CD4-positive, CD25-positive, alpha-beta regulatory T cell (primary cell): Measurements from ENCODE around the gene RGS17. TPM values are rescaled to one million over a fixed set of nuclear protein-coding genes. Genes with fewer than 3 reads are reported as not detected.

Experiments used
- ATAC-seq, 2 donors: fragments of 150-1000 bp; cut with Tn5 transposase; one replicate each; pipeline ENCODE4 v1.10.0; 2021; ENCODE audit warnings: low read depth in 2 of 2, moderate number of reproducible peaks in 2 of 2, moderate library complexity in 1 of 2
- DNase-seq, 3 donors: peaks; one replicate each; pipeline versions ENCODE4 v3.0.0 to v3.0.0-alpha.2; 2012 to 2022; ENCODE audit warnings: mixed read lengths in 1 of 3
- H3K27ac ChIP-seq: one replicate; pipeline ENCODE4 v1.7.0; 2013; ENCODE audit warnings: mild to moderate bottlenecking, low read length; ENCODE audit not compliant: insufficient read depth, poor library complexity, severe bottlenecking
- H3K27me3 ChIP-seq: one replicate; pipeline ENCODE4 v1.7.0; 2013; ENCODE audit warnings: low read length; ENCODE audit not compliant: control insufficient read depth, insufficient read depth
- H3K36me3 ChIP-seq: one replicate; pipeline ENCODE4 v1.7.0; 2013; ENCODE audit warnings: mild to moderate bottlenecking, low read length, moderate library complexity; ENCODE audit not compliant: control insufficient read depth, insufficient read depth
- H3K4me1 ChIP-seq: 2 replicates; pipeline ENCODE4 v1.7.0; 2013; ENCODE audit warnings: mild to moderate bottlenecking, low read length; ENCODE audit not compliant: insufficient read depth, control insufficient read depth, poor library complexity, severe bottlenecking
- H3K4me3 ChIP-seq: one replicate; pipeline ENCODE4 v1.7.0; 2013; ENCODE audit warnings: low read depth, mild to moderate bottlenecking, low read length, moderate library complexity
- H3K9me3 ChIP-seq, 2 experiments: 1 replicate in 1 of 2; 2 replicates in 1 of 2; pipeline ENCODE4 v1.7.0; 2013; ENCODE audit warnings: low read length in 2 of 2, mild to moderate bottlenecking in 1 of 2, moderate library complexity in 1 of 2; ENCODE audit not compliant: control insufficient read depth in 2 of 2
- H3K27ac Mint-ChIP-seq, 3 donors: one replicate each; pipeline ENCODE4 v1.8.0; 2020 to 2022; ENCODE audit warnings: mild to moderate bottlenecking in 3 of 3, mixed read lengths in 3 of 3, moderate library complexity in 2 of 3
- H3K27me3 Mint-ChIP-seq: one replicate; pipeline ENCODE4 v1.8.0; 2022; ENCODE audit warnings: mild to moderate bottlenecking, mixed read lengths
- H3K36me3 Mint-ChIP-seq: one replicate; pipeline ENCODE4 v1.8.0; 2020; ENCODE audit warnings: mixed read lengths
- H3K4me1 Mint-ChIP-seq, 4 donors: one replicate each; pipeline ENCODE4 v1.8.0; 2020 to 2022; ENCODE audit warnings: mixed read lengths in 4 of 4, mild to moderate bottlenecking in 1 of 4
- H3K4me3 Mint-ChIP-seq, 4 donors: one replicate each; pipeline ENCODE4 v1.8.0; 2020 to 2022; ENCODE audit warnings: mild to moderate bottlenecking in 4 of 4, mixed read lengths in 4 of 4, moderate library complexity in 3 of 4
- H3K9me3 Mint-ChIP-seq, 7 donors: one replicate each; pipeline ENCODE4 v1.8.0; 2020 to 2022; ENCODE audit warnings: mixed read lengths in 7 of 7, mild to moderate bottlenecking in 3 of 7, moderate library complexity in 2 of 7
- polyA plus RNA-seq, 4 donors: library from polyadenylated mRNA; unstranded; fragments of 300-500 nt; fragmentation: Illumina TruSeq; gene quantifications; one replicate each; pipeline ENCODE4 v1.2.3, GENCODE V29; 2021
- total RNA-seq: library from RNA; stranded (reverse); gene quantifications from one replicate; pipeline ENCODE4 v1.2.3, GENCODE V29; 2022

Gene RGS17
- total and polyA plus RNA-seq, 5 donors from 2014 or later, result 0.03 TPM; not detected in 4

- H3K9me3 Mint-ChIP-seq, result no peaks in the 10 kb centered on the region
- H3K27ac ChIP-seq, result no peak overlapping the region
- H3K4me3 Mint-ChIP-seq, result no peak overlapping the region
- DNase-seq (no peak), ATAC-seq (no peak)
- H3K27ac Mint-ChIP-seq, result peak overlapping the region in 1 of 3 donors; percentile 76
- H3K36me3 ChIP-seq, result no peaks in the 10 kb centered on the region
- H3K27me3 ChIP-seq, result peaks cover 14% of the 10 kb centered on the region
- H3K27me3 Mint-ChIP-seq, result peaks cover 20% of the 10 kb centered on the region
- H3K4me1 ChIP-seq, result no peaks in the 10 kb centered on the region
- peaks cover 0 to 4% (median 0%) of the 10 kb centered on the region in 4 donors for H3K4me1 Mint-ChIP-seq
- H3K9me3 ChIP-seq, result no peaks in the 10 kb centered on the region
- H3K4me3 ChIP-seq, result no peak overlapping the region
- H3K36me3 Mint-ChIP-seq, result no peaks in the 10 kb centered on the region
Measured at GRCh38 chr6:153028286-153028685, 102.8 kb downstream of the RGS17 start.

- no peak overlapping the region for H3K4me3 Mint-ChIP-seq
- DNase-seq (no peak), ATAC-seq (no peak)
- peaks cover 14% of the 10 kb centered on the region for H3K27me3 ChIP-seq
- no peaks in the 10 kb centered on the region for H3K36me3 Mint-ChIP-seq
- H3K36me3 ChIP-seq, result no peaks in the 10 kb centered on the region
- H3K27me3 Mint-ChIP-seq, result peaks cover 26% of the 10 kb centered on the region
- H3K27ac Mint-ChIP-seq, result no peak overlapping the region
- H3K4me1 ChIP-seq, result no peaks in the 10 kb centered on the region
- H3K27ac ChIP-seq, result no peak overlapping the region
- H3K9me3 Mint-ChIP-seq, result no peaks in the 10 kb centered on the region
- no peak overlapping the region for H3K4me3 ChIP-seq
- peaks cover 0 to 4% (median 0%) of the 10 kb centered on the region in 4 donors for H3K4me1 Mint-ChIP-seq
- no peaks in the 10 kb centered on the region for H3K9me3 ChIP-seq
Measured at GRCh38 chr6:153027480-153027879, 103.6 kb downstream of the RGS17 start.

GRCh38 chr6:153024709-153025017 lies 106.4 kb downstream of the RGS17 start:
- Mint-ChIP-seq H3K27ac (no peak overlapping the region), H3K4me3 (no peak overlapping the region)
- H3K9me3 ChIP-seq, result no peaks in the 10 kb centered on the region

GRCh38 chr6:153023977-153024708 lies 106.9 kb downstream of the RGS17 start:
- Mint-ChIP-seq H3K27ac (no peak overlapping the region), H3K4me3 (no peak overlapping the region)

More at GRCh38 chr6:153024709-153025017, 106.4 kb downstream of the RGS17 start:
- peaks cover 17% of the 10 kb centered on the region for H3K27me3 Mint-ChIP-seq
- ATAC-seq, result no peak
- H3K4me1 ChIP-seq, result no peaks in the 10 kb centered on the region
- DNase-seq, result no peak
- no peaks in the 10 kb centered on the region for H3K9me3 Mint-ChIP-seq
- no peaks in the 10 kb centered on the region for H3K36me3 Mint-ChIP-seq
- no peaks in the 10 kb centered on the region for H3K36me3 ChIP-seq
- H3K4me1 Mint-ChIP-seq, result peaks cover 0 to 4% (median 0%) of the 10 kb centered on the region in 4 donors
- peaks cover 14% of the 10 kb centered on the region for H3K27me3 ChIP-seq
- H3K27ac ChIP-seq, result no peak overlapping the region
- no peak overlapping the region for H3K4me3 ChIP-seq

GRCh38 chr6:153018355-153018754 lies 112.7 kb downstream of the RGS17 start:
- Mint-ChIP-seq H3K36me3 (no peaks in the 10 kb centered on the region), H3K4me3 (no peak overlapping the region), H3K4me1 (no peaks in the 10 kb centered on the region), H3K27ac (no peak overlapping the region), H3K27me3 (peaks cover 20% of the 10 kb centered on the region), H3K9me3 (peaks cover 0 to 1% (median 0%) of the 10 kb centered on the region in 7 donors)
- DNase-seq, result no peak
- Histone ChIP-seq H3K36me3 (no peaks in the 10 kb centered on the region), H3K27me3 (peaks cover 5% of the 10 kb centered on the region), H3K4me3 (no peak overlapping the region), H3K4me1 (no peaks in the 10 kb centered on the region), H3K27ac (no peak overlapping the region), H3K9me3 (no peaks in the 10 kb centered on the region)
- ATAC-seq, result no peak

More at GRCh38 chr6:153023977-153024708, 106.9 kb downstream of the RGS17 start:
- ATAC-seq, result peak; percentile 66 to 89
- H3K27me3 ChIP-seq, result peaks cover 14% of the 10 kb centered on the region
- Mint-ChIP-seq H3K9me3 (no peaks in the 10 kb centered on the region), H3K36me3 (no peaks in the 10 kb centered on the region), H3K4me1 (peaks cover 0 to 4% (median 0%) of the 10 kb centered on the region in 4 donors), H3K27me3 (peaks cover 17% of the 10 kb centered on the region)
- DNase-seq, result peak; percentile 20 to 76 (median 62)
- no peak overlapping the region for H3K4me3 ChIP-seq
- H3K36me3 ChIP-seq, result no peaks in the 10 kb centered on the region
- no peaks in the 10 kb centered on the region for H3K9me3 ChIP-seq
- no peak overlapping the region for H3K27ac ChIP-seq
- H3K4me1 ChIP-seq, result no peaks in the 10 kb centered on the region

- no peaks in the 10 kb centered on the region for H3K4me1 ChIP-seq
- H3K27ac ChIP-seq, result no peak overlapping the region
- H3K36me3 Mint-ChIP-seq, result no peaks in the 10 kb centered on the region
- ATAC-seq, result no peak
- H3K27me3 ChIP-seq, result peaks cover 5% of the 10 kb centered on the region
- H3K4me3 ChIP-seq, result no peak overlapping the region
- peaks cover 0 to 1% (median 0%) of the 10 kb centered on the region in 7 donors for H3K9me3 Mint-ChIP-seq
- no peaks in the 10 kb centered on the region for H3K9me3 ChIP-seq
- peak overlapping the region in 1 of 3 donors; percentile 38 for H3K27ac Mint-ChIP-seq
- peaks cover 20% of the 10 kb centered on the region for H3K27me3 Mint-ChIP-seq
- no peaks in the 10 kb centered on the region for H3K4me1 Mint-ChIP-seq
- H3K4me3 Mint-ChIP-seq, result no peak overlapping the region
- no peak for DNase-seq
- H3K36me3 ChIP-seq, result no peaks in the 10 kb centered on the region
Measured at GRCh38 chr6:153016846-153017245, 114.2 kb downstream of the RGS17 start.

- H3K4me1 Mint-ChIP-seq, result no peaks in the 10 kb centered on the region
- no peaks in the 10 kb centered on the region for H3K4me1 ChIP-seq
- H3K27me3 ChIP-seq, result peaks cover 2% of the 10 kb centered on the region
- H3K4me3 ChIP-seq, result no peak overlapping the region
- peaks cover 28% of the 10 kb centered on the region for H3K27me3 Mint-ChIP-seq
- H3K36me3 ChIP-seq, result no peaks in the 10 kb centered on the region
- H3K27ac ChIP-seq, result no peak overlapping the region
- H3K36me3 Mint-ChIP-seq, result no peaks in the 10 kb centered on the region
- no peaks in the 10 kb centered on the region for H3K9me3 ChIP-seq
- ATAC-seq (no peak), DNase-seq (no peak)
- H3K9me3 Mint-ChIP-seq, result peaks cover 0 to 1% (median 0%) of the 10 kb centered on the region in 7 donors
- no peak overlapping the region for H3K4me3 Mint-ChIP-seq
- H3K27ac Mint-ChIP-seq, result no peak overlapping the region
Measured at GRCh38 chr6:153015094-153015640, 115.9 kb downstream of the RGS17 start.

- H3K27me3 ChIP-seq, result no peaks in the 10 kb centered on the region
- Mint-ChIP-seq H3K36me3 (no peaks in the 10 kb centered on the region), H3K27me3 (peaks cover 28% of the 10 kb centered on the region), H3K4me1 (no peaks in the 10 kb centered on the region), H3K9me3 (peaks cover 0 to under 1% (median 0%) of the 10 kb centered on the region in 7 donors), H3K4me3 (no peak overlapping the region), H3K27ac (no peak overlapping the region)
- no peaks in the 10 kb centered on the region for H3K9me3 ChIP-seq
- no peaks in the 10 kb centered on the region for H3K36me3 ChIP-seq
- no peak overlapping the region for H3K4me3 ChIP-seq
- H3K4me1 ChIP-seq, result no peaks in the 10 kb centered on the region
- ATAC-seq (no peak), DNase-seq (no peak)
- no peak overlapping the region for H3K27ac ChIP-seq
Measured at GRCh38 chr6:153013438-153013837, 117.6 kb downstream of the RGS17 start.
